GM12873 (cell line): ENCODE data around the gene RMC1.

Experiments
- CTCF ChIP-seq: IDR thresholded peaks from 2 replicates; pipeline ENCODE4 v1.5.1; 2012; ENCODE audit warnings: low read depth, mild to moderate bottlenecking, moderate library complexity, low read length, control low read depth; ENCODE audit not compliant: insufficient read depth; ENCODE audit errors: missing control alignments

Gene RMC1

GRCh38 chr18:23501626-23502025 is 1.7 kb upstream of the RMC1 start:
- no peak for TF ChIP-seq CTCF

- no peak for TF ChIP-seq CTCF
Measured at GRCh38 chr18:23502516-23503037, 734 bp upstream of the RMC1 start.

- TF ChIP-seq CTCF: no peak
Measured at GRCh38 chr18:23503963-23504344, 643 bp downstream of the RMC1 start.

- TF ChIP-seq CTCF: no peak
Measured at GRCh38 chr18:23504720-23505119, 1.4 kb downstream of the RMC1 start.

GRCh38 chr18:23506393-23506792 is 3.1 kb downstream of the RMC1 start:
- no peak for TF ChIP-seq CTCF

- no peak for TF ChIP-seq CTCF
Measured at GRCh38 chr18:23512641-23513040, 9.3 kb downstream of the RMC1 start.

- TF ChIP-seq CTCF: peak; percentile 98
Measured at GRCh38 chr18:23515911-23516546, 12.7 kb downstream of the RMC1 start.
